HTERT RPE-1 (cell line): Measurements from ENCODE around the gene TRIM71.
"Not testable (repeated sequence)": the region's sequence is repeated elsewhere in the genome, so short reads cannot be mapped to it uniquely, and the experiment has no call there.

ENCODE experiments used
- in situ Hi-C: fragments of 300-500 bp; cut with MboI; formaldehyde crosslinking; loops from 4 replicates; pipeline ENCODE4 v1.14.3; 2020; ENCODE audit warnings: low sequenced_read_pairs

TRIM71 gene

GRCh38 chr3:32922078-32922477 lies 104.3 kb downstream of the TRIM71 start:
- in situ Hi-C loops, result no loop called here

DNA sequence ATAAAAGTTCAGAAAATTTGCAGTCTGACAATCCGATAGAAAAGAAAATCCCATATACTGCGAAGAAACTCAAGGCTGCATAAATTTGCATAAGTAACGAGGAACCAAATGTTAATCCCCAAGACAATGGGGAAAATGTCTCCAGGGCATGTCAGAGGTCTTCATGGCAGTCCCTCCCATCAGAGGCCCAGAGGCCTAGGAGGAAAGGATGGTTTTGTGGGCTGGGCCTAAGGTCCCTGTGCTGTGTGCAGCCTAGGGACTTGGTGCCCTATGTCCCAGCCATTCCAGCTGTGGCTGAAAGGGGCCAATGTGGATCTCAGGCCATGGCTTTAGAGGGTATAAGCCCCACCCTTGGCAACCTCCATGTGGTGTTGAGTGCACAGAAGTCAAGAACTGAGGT lies 112.4 kb downstream of the TRIM71 start:
- in situ Hi-C loops, result no loop called here

DNA sequence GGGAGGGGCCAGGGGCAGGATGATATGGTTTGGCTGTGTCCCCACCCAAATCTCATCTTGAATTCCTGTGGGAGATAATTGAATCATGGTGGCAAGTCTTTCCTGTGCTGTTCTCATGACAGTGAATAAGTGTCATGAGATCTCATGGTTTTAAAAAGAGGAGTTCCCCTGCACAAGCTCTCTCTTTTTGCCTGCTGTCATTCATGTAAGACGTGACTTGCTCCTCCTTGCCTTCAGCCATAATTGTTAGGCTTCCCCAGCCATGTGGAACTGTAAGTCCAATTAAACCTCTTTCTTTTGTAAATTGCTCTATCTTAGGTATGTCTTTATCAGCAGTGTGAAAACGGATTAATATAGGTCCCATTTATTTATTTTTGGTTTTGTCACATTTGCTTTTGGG lies 113.5 kb downstream of the TRIM71 start:
- in situ Hi-C loops, result not testable (repeated sequence)

- in situ Hi-C loops, result no loop called here
Measured at GRCh38 chr3:32934150-32934742, 116.4 kb downstream of the TRIM71 start.

DNA sequence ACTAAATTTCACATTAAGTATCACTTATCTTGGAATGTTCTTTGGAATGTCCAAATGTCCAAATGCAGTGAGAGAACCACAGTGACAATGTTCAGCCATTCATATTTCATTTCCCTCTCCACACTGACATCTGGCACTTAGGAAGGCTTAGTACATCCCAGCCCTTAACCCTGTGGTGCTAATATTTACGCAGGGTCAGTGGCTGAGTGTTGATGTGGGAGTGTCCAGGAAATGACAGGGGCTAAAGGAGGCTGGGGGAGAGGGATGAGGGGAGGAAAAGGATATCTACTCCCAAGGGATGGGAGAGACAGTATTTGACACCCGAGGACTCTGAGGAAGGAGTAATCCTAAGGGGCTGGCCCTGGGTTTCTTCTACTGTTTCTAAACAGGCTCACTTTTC lies 119.5 kb downstream of the TRIM71 start:
- in situ Hi-C loops, result no loop called here

DNA sequence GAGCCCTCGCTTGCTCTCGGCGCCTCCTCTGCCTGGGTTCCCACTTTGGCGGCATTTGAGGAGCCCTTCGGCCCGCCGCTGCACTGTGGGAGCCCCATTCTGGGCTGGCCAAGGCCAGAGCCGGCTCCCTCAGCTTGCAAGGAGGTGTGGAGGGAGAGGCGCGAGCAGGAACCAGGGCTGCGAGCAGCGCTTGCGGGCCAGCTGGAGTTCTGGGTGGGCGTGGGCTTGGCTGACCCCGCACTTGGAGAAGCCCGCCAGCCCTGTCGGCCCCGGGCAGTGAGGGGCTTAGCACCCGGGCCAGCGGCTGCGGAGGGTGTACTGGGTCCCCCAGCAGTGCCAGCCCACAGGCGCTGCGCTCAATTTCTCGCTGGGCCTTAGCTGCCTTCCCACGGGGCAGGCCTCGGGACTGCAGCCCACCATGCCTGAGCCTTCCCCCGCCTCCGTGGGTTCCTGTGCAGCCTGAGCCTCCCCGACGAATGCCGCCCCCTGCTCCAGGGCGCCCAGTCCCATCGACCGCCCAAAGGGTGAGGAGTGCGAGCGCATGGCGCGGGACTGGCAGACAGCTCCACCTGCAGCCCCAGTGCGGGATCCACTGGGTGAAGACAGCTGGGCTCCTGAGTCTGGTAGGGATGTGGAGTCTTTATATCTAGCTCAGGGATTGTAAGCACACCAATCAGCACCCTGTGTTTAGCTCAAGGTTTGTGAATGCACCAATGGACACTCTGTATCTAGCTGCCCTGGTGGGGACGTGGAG lies 121.9 kb downstream of the TRIM71 start:
- in situ Hi-C loops, result not testable (repeated sequence)

- in situ Hi-C loops, result no loop called here
Measured at GRCh38 chr3:32940726-32941125, 122.9 kb downstream of the TRIM71 start.

DNA sequence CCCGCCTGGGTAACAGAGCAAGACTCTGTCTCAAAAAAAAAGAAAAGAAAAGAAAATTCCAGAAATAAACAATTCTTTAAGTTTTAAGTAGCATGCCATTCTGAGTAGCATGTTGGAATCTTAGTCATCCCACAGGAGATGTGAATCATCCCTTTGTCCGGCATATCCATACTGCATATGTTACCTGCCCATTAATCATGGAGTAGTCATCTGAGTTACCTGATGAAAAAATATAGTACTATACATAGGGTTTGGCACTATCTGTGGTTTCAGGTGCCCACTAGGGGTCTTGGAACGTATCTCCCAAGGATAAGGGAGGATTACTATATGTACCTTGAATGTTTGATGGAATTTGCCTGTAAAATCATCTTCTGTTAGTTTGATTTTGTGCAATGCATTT lies 127.3 kb downstream of the TRIM71 start:
- in situ Hi-C loops, result no loop called here

GRCh38 chr3:32945598-32945997 lies 127.8 kb downstream of the TRIM71 start:
- in situ Hi-C loops, result not testable (repeated sequence)

DNA sequence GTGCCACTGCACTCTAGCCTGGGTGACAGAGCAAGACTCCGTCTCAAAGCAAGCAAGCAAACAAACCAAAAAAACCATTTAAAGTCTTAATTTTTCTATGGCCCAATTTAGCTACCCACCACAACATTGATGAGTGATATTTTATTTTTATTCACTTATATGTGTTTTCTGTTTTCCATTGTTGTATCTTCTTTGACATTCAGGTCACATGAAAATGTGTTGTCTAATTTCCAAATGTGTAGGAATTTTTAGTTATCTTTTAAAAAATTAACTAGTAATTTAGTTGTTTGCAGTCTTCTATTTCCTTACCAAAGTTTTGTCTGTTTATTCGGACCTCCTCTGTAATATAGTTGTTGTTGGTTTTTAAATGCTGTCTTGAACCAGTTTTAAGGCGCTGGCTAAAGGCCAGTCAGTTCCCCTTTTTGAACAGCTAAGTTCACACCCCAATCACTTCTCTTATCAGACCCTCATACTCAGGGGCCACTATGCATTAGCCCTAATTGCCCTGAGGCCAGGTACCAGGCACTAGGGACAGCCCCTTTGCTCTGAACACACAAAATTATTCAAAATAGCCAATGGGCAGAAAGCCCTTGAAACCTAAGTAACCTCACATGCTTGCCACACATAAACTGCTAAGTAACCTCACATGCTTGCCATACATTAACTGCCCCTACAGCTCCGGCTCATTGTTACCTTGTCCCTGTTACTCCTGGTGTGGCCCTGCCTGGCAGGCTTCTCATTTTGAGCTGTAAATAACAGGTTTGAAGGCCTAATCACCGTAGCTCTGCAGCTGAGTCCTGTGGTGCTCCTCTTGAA lies 129.4 kb downstream of the TRIM71 start:
- in situ Hi-C loops, result no loop called here
